Measurements from ENCODE around the gene HSPB7.

DNA sequence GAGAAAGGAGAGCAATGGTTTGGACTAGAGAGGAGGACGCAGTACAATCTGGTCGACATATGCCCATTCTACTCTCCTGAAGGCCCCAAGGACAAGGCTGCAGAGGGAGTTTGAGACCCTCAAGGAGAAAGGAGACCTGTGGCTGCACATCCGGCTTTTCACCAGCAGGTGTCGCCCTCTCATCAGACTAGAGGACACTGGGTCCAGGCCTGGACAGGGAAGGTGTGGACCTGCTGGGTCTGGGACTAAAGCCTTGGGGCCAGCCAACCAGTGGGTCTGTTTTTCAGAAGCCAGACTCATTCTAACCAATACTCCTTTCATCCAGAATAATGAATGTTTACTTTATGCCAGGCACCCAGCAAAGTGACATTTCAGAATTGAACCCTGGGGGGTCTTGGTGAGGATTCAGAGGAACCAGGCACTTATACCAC lies 8.8 kb downstream of the HSPB7 start:
- TF ChIP-seq, protein P1, sequence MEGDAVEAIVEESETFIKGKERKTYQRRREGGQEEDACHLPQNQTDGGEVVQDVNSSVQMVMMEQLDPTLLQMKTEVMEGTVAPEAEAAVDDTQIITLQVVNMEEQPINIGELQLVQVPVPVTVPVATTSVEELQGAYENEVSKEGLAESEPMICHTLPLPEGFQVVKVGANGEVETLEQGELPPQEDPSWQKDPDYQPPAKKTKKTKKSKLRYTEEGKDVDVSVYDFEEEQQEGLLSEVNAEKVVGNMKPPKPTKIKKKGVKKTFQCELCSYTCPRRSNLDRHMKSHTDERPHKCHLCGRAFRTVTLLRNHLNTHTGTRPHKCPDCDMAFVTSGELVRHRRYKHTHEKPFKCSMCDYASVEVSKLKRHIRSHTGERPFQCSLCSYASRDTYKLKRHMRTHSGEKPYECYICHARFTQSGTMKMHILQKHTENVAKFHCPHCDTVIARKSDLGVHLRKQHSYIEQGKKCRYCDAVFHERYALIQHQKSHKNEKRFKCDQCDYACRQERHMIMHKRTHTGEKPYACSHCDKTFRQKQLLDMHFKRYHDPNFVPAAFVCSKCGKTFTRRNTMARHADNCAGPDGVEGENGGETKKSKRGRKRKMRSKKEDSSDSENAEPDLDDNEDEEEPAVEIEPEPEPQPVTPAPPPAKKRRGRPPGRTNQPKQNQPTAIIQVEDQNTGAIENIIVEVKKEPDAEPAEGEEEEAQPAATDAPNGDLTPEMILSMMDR (IDR thresholded peaks at IDR 0.05; ENCODE audit: extremely low read depth in 1 of 2, insufficient read depth in 1 of 2, low read depth in 1 of 2, low read length in 2 of 2), result peak; percentile 95 to 97
- TF ChIP-seq POLR2AphosphoS5 (IDR thresholded peaks at IDR 0.05; ENCODE audit: insufficient read depth, low read depth, low read length) (no peak), POLR2A (IDR thresholded peaks at IDR 0.05; ENCODE audit: low read depth, low read length) (no peak)

Data from endothelial cell of umbilical vein (primary cell).